RKO (cell line): ENCODE measurements around the gene MYL5.
"Not testable (repeated sequence)": the region's sequence is repeated elsewhere in the genome, so short reads cannot be mapped to it uniquely, and the experiment has no call there.

ENCODE experiments used
- DNase-seq: peaks from one replicate; pipeline ENCODE4 v3.0.0-alpha.2; 2016; ENCODE audit warnings: low spot score

Gene MYL5

GRCh38 chr4:684623-685327 lies 10.4 kb downstream of the MYL5 start:
- DNase-seq, result no peak

- DNase-seq, result no peak
Observed at GRCh38 chr4:685679-686412, 11.5 kb downstream of the MYL5 start.

- no peak for DNase-seq
Observed at GRCh38 chr4:686413-687040, 12.2 kb downstream of the MYL5 start.

- peak; percentile 97 for DNase-seq
Observed at GRCh38 chr4:687048-687970, 13.0 kb downstream of the MYL5 start.

GRCh38 chr4:687971-688853 lies 13.9 kb downstream of the MYL5 start:
- no peak for DNase-seq

- no peak for DNase-seq
Observed at GRCh38 chr4:688854-689681, 14.7 kb downstream of the MYL5 start, which contains the start of gene SLC49A3. SLC49A3 (minus strand) TSS chr4:689151; CDS start chr4:689127, 24 bp downstream.

- no peak for DNase-seq
Observed at GRCh38 chr4:689723-690122, 15.4 kb downstream of the MYL5 start.

GRCh38 chr4:692771-693554 lies 18.6 kb downstream of the MYL5 start:
- DNase-seq, result no peak

- DNase-seq, result not testable (repeated sequence)
Observed at GRCh38 chr4:694341-694940, 20.1 kb downstream of the MYL5 start.

- DNase-seq, result no peak
Observed at GRCh38 chr4:699816-700580, 25.7 kb downstream of the MYL5 start.

- no peak for DNase-seq
Observed at GRCh38 chr4:700587-701264, 26.4 kb downstream of the MYL5 start.

GRCh38 chr4:702618-703048 lies 28.3 kb downstream of the MYL5 start:
- no peak for DNase-seq

GRCh38 chr4:703336-704197 lies 29.2 kb downstream of the MYL5 start:
- DNase-seq, result no peak

- no peak for DNase-seq
Observed at GRCh38 chr4:704198-704891, 30.0 kb downstream of the MYL5 start.

GRCh38 chr4:704971-705277 lies 30.6 kb downstream of the MYL5 start:
- no peak for DNase-seq
